ENCODE results near the gene MAGI1. TPM values are rescaled to one million over a fixed set of nuclear protein-coding genes. Genes with fewer than 3 reads are reported as not detected.

MAGI1 gene
- polyA plus RNA-seq, 1 of the 3 experiments (the other 2 are of a cell fraction): 10.3 TPM

DNA sequence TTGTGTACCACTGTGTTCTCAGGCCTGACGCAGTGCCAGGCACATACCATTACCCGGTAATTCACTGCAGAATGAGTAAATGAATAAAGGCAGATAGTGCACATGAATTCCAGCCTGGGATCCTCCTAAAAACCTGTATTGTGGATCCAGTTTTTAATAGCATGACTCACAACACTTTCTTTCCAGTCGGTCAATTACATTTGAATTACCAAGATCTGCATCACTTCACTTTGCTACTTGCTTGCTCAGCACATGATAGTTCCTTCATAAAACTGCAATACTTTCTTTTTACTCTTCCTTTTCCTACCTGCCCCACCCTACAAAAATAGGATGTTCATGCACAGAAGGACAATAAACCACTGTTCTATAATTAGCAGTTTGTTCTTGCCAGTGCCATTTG, 553.8 kb downstream of the MAGI1 start:
- no peak overlapping the region for H2AFZ ChIP-seq (ENCODE audit: low read depth)
- H3K79me2 ChIP-seq (ENCODE audit: insufficient read depth): peaks cover 14% of the 10 kb centered on the region; the same call in 1 of the 2 replicates
- H3K9me2 ChIP-seq: no peaks in the 10 kb centered on the region
- no peaks in the 10 kb centered on the region for H4K20me1 ChIP-seq (ENCODE audit: insufficient read depth)
- WGBS (ENCODE audit: low lambda C conversion rate): 79% methylated on average over 3 of the region's 3 CpGs
- POLR2A ChIA-PET: no interaction called here
- no peaks in the 10 kb centered on the region for H3F3A ChIP-seq (replicated peaks; ENCODE audit: insufficient read depth)
- DNase-seq: no peak
- no peak overlapping the region for H3K9ac ChIP-seq
- CTCF ChIA-PET: no interaction called here
- no peak overlapping the region for H3K4me3 ChIP-seq (ENCODE audit: low read depth in 2 of 2, low read length in 1 of 2)
- no peak overlapping the region for H3K27ac ChIP-seq (ENCODE audit: low read depth in 2 of 2, low read length in 1 of 2)
- peaks cover 0 to 29% of the 10 kb centered on the region in 2 experiments; a peak in 2 of 4 replicates for H3K4me1 ChIP-seq (ENCODE audit: control insufficient read depth in 1 of 2, insufficient read depth in 2 of 2, low read depth in 1 of 2, low read length in 1 of 2)
- H3K9me3 ChIP-seq: no peaks in the 10 kb centered on the region
- H3K4me2 ChIP-seq: no peak overlapping the region
- TF ChIP-seq RFX5 (IDR thresholded peaks at IDR 0.05; ENCODE audit: low read length) (no peak), NRF1 (IDR thresholded peaks at IDR 0.05; ENCODE audit: low read depth, low read length) (no peak), TCF12 (IDR thresholded peaks at IDR 0.05) (no peak), NFIC (IDR thresholded peaks at IDR 0.05; ENCODE audit: borderline replicate concordance) (no peak), FOXM1 (IDR thresholded peaks at IDR 0.05; ENCODE audit: low read depth) (no peak), GATA2 (CRISPR knock-in tag; IDR thresholded peaks at IDR 0.05) (no peak), TEAD4 (IDR thresholded peaks at IDR 0.05; ENCODE audit: borderline replicate concordance, insufficient read depth) (no peak), RAD21 (IDR thresholded peaks at IDR 0.05; ENCODE audit: low read length) (no peak), GABPA (IDR thresholded peaks at IDR 0.05; ENCODE audit: low read depth) (no peak), MXI1 (IDR thresholded peaks at IDR 0.05; ENCODE audit: low read depth, low read length) (no peak), POLR2AphosphoS5 (IDR thresholded peaks at IDR 0.05; ENCODE audit: low read depth, low read length) (no peak), RXRA (IDR thresholded peaks at IDR 0.05; ENCODE audit: borderline replicate concordance, low read depth) (no peak), TAF1 (IDR thresholded peaks at IDR 0.05; ENCODE audit: borderline replicate concordance, low read depth, low read length) (no peak)
- TF ChIP-seq, protein P1, sequence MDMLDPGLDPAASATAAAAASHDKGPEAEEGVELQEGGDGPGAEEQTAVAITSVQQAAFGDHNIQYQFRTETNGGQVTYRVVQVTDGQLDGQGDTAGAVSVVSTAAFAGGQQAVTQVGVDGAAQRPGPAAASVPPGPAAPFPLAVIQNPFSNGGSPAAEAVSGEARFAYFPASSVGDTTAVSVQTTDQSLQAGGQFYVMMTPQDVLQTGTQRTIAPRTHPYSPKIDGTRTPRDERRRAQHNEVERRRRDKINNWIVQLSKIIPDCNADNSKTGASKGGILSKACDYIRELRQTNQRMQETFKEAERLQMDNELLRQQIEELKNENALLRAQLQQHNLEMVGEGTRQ (IDR thresholded peaks at IDR 0.05; ENCODE audit: borderline replicate concordance, low read depth, low read length): no peak
- TF ChIP-seq, protein P2, sequence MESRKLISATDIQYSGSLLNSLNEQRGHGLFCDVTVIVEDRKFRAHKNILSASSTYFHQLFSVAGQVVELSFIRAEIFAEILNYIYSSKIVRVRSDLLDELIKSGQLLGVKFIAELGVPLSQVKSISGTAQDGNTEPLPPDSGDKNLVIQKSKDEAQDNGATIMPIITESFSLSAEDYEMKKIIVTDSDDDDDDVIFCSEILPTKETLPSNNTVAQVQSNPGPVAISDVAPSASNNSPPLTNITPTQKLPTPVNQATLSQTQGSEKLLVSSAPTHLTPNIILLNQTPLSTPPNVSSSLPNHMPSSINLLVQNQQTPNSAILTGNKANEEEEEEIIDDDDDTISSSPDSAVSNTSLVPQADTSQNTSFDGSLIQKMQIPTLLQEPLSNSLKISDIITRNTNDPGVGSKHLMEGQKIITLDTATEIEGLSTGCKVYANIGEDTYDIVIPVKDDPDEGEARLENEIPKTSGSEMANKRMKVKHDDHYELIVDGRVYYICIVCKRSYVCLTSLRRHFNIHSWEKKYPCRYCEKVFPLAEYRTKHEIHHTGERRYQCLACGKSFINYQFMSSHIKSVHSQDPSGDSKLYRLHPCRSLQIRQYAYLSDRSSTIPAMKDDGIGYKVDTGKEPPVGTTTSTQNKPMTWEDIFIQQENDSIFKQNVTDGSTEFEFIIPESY (IDR thresholded peaks at IDR 0.05; ENCODE audit: borderline replicate concordance, low read depth): no peak
- TF ChIP-seq, protein P3, sequence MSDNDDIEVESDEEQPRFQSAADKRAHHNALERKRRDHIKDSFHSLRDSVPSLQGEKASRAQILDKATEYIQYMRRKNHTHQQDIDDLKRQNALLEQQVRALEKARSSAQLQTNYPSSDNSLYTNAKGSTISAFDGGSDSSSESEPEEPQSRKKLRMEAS (IDR thresholded peaks at IDR 0.05; ENCODE audit: low read depth): no peak
- TF ChIP-seq, protein P4, sequence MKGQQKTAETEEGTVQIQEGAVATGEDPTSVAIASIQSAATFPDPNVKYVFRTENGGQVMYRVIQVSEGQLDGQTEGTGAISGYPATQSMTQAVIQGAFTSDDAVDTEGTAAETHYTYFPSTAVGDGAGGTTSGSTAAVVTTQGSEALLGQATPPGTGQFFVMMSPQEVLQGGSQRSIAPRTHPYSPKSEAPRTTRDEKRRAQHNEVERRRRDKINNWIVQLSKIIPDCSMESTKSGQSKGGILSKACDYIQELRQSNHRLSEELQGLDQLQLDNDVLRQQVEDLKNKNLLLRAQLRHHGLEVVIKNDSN (IDR thresholded peaks at IDR 0.05; ENCODE audit: borderline replicate concordance, low read depth): no peak
- TF ChIP-seq, protein P5, sequence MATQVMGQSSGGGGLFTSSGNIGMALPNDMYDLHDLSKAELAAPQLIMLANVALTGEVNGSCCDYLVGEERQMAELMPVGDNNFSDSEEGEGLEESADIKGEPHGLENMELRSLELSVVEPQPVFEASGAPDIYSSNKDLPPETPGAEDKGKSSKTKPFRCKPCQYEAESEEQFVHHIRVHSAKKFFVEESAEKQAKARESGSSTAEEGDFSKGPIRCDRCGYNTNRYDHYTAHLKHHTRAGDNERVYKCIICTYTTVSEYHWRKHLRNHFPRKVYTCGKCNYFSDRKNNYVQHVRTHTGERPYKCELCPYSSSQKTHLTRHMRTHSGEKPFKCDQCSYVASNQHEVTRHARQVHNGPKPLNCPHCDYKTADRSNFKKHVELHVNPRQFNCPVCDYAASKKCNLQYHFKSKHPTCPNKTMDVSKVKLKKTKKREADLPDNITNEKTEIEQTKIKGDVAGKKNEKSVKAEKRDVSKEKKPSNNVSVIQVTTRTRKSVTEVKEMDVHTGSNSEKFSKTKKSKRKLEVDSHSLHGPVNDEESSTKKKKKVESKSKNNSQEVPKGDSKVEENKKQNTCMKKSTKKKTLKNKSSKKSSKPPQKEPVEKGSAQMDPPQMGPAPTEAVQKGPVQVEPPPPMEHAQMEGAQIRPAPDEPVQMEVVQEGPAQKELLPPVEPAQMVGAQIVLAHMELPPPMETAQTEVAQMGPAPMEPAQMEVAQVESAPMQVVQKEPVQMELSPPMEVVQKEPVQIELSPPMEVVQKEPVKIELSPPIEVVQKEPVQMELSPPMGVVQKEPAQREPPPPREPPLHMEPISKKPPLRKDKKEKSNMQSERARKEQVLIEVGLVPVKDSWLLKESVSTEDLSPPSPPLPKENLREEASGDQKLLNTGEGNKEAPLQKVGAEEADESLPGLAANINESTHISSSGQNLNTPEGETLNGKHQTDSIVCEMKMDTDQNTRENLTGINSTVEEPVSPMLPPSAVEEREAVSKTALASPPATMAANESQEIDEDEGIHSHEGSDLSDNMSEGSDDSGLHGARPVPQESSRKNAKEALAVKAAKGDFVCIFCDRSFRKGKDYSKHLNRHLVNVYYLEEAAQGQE (IDR thresholded peaks at IDR 0.05; ENCODE audit: low read depth, low read length): no peak
- H3K27me3 ChIP-seq (ENCODE audit: insufficient read depth): no peaks in the 10 kb centered on the region
- H3K36me3 ChIP-seq (replicated peaks in 1 of 2; ENCODE audit: control insufficient read depth in 1 of 2, insufficient read depth in 2 of 2, low read length in 1 of 2): no peaks in the 10 kb centered on the region

Data from SK-N-SH (cell line).